Dermis blood vessel endothelial cell (primary cell): Measurements from ENCODE around the gene MOAP1. TPM values are rescaled to one million over a fixed set of nuclear protein-coding genes. Genes with fewer than 3 reads are reported as not detected.
A peak's percentile ranks its signal among the peaks of the same experiment; 100 is the strongest.
"Not testable (repeated sequence)": the region's sequence is repeated elsewhere in the genome, so short reads cannot be mapped to it uniquely, and the experiment has no call there.

Experiments used
- DNase-seq: peaks from one replicate; pipeline ENCODE4 v3.0.0; 2010
- total RNA-seq: library from RNA; depleted of rRNA; stranded (reverse); fragments of >200 nt; gene quantifications from 2 replicates; pipeline ENCODE4 v1.2.3, GENCODE V29; 2014

MOAP1 gene
- total RNA-seq, 1 donor from 2014 or later: 30.6 TPM

DNA sequence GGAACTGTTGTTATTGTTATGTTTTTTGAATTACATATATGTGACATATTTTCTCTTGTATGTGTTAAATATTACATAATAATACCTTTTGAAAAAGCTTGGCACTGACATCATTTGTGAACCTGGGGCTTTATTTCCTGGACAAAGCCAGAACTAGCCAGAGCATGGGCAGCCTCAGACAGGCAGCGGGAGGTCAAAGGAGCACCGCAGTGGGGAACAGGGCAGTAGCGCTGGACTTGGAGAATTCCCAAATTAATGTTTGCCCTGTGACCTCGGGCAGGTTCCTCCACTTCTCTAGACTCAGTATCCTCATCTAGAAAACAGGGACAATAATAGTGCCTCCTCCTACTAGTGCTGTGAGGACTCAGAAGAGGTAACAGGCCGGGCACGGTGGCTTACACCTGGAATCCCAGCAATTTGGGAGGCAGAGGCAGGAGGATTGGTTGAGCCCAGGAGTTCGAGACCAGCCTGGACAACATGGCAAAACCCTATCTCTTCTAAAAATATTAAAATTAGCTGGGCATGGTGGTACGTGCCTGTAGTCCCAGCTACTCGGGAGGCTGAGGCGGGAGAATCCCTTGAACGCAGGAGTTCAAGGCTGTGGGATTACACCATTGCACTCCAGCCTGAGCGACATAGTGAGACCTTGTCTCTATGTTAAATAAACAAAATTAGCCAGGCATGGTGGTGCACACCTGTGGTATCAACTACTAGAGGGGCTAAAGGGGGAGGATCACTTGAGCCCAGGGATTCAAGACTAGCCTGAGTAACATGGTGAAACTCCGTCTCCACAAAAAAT lies 41.6 kb downstream of the MOAP1 start:
- DNase-seq: no peak

DNA sequence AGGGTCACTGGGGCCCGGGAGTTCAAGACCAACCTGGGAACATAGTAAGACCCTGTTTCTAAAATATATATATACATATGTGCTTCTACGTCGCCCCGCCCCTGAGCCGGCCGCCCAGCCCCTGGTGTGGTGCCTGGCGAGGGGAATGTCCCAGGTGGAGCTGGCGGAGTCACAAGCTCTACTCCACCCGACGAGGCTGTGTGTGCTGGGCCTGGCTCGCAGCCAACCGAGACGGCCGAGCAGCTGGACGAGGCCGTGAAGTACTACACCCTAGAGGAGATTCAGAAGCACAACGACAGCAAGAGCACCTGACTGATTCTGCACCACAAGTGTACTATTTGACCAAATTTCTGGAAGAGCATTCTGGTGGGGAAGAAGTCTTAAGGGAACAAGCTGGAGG lies 46.8 kb downstream of the MOAP1 start:
- DNase-seq: peak; percentile 57

GRCh38 chr14:93136508-93136907 lies 48.2 kb downstream of the MOAP1 start:
- not testable (repeated sequence) for DNase-seq

GRCh38 chr14:93136009-93136408 lies 48.7 kb downstream of the MOAP1 start:
- DNase-seq: no peak

GRCh38 chr14:93135399-93135798 lies 49.3 kb downstream of the MOAP1 start:
- no peak for DNase-seq

GRCh38 chr14:93133464-93133863 lies 51.2 kb downstream of the MOAP1 start:
- DNase-seq: no peak

DNA sequence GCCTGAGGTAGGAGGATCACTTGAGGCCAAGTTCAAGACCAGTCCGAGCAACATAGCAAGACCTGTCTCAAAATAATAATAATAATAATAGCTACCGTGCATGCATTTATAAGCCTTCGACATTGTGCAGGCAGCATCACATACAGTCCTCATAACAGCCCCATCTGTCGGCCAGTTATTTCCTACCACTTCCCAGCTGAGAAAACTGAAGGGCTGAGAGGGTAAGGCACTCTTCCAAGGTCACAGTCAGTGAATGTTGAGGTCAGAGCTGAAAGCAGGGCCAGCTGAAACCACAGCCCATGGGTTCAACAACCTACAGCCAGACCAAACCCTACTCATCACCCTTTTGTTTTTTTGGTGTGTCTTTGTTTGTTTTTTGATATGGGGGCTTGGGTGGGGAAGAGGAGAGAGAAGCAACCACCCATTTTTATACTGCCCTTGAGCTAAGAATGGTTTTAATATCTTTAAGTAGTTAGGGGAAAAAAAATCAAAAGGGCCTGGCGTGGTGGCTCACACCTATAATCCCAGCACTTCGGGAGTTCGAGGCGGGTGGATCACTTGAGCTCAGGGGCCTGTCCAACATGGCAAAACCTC lies 52.1 kb downstream of the MOAP1 start:
- peak; percentile 76 for DNase-seq

Other genes with a start within 250 kb of the MOAP1 start
- 24.0 and 41.3 TPM in 2 replicates for gene ITPK1, start 69.0 kb downstream of the MOAP1 start, total RNA-seq
- 8.7 and 18.2 TPM in 2 replicates for gene LYSET, start 420 bp upstream of the MOAP1 start, total RNA-seq
- gene GON7, start 22.2 kb upstream of the MOAP1 start, total RNA-seq: 14.4 and 15.3 TPM in 2 replicates
- gene UBR7, start 22.4 kb upstream of the MOAP1 start, total RNA-seq: 35.6 and 43.9 TPM in 2 replicates
- 30.8 and 31.3 TPM in 2 replicates for gene BTBD7, start 148.1 kb upstream of the MOAP1 start, total RNA-seq
- gene COX8C, start 162.3 kb upstream of the MOAP1 start, total RNA-seq: 0.23 TPM in 1 of 2 replicates, not detected in the other
- under 0.01 TPM in 1 of 2 replicates, not detected in the other for gene UNC79, start 246.0 kb upstream of the MOAP1 start, total RNA-seq